ENCODE data around the gene STT3A.

DNA sequence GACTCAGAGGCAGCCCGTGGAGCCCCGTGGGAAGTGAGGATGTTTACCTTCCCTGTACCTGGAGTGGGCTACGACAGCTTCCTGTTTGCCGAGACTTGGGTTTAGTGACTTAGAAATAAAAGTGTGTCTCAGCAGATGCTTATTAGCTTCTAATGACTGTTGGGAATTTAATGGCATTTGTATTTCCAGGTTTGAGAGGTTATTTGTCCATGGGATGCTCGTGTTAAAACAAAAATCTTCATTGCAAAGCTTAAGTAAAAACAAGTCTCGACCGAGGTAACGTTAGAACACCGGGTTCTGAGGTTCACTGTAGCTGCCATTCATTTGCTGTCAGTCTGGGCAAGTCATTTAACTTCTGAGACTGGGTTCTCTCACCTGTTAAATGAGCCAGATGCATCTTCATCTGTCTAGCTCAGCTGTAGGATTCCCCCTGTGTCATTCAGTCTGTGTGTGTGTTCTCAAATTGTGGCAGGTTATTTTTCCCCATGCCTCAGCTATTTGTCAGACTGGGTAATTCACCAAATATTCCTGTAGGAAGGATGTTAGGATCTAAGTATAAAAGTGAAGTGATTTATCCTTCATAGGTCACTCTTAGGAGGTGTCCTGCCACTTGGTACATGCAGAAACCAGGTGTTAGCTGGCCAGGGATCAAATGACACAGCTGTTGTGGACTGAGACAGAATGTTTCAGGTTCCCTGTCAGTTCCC, 22.6 kb upstream of the STT3A start:
- no peak for TF ChIP-seq POLR2AphosphoS5 (IDR thresholded peaks at IDR 0.05; ENCODE audit: low read depth)
- TF ChIP-seq EZH2 (IDR thresholded peaks at IDR 0.05; ENCODE audit: low read depth, unreplicated experiment): no peak
- TF ChIP-seq, protein P1, sequence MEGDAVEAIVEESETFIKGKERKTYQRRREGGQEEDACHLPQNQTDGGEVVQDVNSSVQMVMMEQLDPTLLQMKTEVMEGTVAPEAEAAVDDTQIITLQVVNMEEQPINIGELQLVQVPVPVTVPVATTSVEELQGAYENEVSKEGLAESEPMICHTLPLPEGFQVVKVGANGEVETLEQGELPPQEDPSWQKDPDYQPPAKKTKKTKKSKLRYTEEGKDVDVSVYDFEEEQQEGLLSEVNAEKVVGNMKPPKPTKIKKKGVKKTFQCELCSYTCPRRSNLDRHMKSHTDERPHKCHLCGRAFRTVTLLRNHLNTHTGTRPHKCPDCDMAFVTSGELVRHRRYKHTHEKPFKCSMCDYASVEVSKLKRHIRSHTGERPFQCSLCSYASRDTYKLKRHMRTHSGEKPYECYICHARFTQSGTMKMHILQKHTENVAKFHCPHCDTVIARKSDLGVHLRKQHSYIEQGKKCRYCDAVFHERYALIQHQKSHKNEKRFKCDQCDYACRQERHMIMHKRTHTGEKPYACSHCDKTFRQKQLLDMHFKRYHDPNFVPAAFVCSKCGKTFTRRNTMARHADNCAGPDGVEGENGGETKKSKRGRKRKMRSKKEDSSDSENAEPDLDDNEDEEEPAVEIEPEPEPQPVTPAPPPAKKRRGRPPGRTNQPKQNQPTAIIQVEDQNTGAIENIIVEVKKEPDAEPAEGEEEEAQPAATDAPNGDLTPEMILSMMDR (conservative IDR thresholded peaks at IDR 0.05; ENCODE audit: low read depth in 2 of 2): no peak
- no peak for TF ChIP-seq EZH2phosphoT487 (IDR thresholded peaks at IDR 0.05; ENCODE audit: unreplicated experiment)
- TF ChIP-seq, protein P2, sequence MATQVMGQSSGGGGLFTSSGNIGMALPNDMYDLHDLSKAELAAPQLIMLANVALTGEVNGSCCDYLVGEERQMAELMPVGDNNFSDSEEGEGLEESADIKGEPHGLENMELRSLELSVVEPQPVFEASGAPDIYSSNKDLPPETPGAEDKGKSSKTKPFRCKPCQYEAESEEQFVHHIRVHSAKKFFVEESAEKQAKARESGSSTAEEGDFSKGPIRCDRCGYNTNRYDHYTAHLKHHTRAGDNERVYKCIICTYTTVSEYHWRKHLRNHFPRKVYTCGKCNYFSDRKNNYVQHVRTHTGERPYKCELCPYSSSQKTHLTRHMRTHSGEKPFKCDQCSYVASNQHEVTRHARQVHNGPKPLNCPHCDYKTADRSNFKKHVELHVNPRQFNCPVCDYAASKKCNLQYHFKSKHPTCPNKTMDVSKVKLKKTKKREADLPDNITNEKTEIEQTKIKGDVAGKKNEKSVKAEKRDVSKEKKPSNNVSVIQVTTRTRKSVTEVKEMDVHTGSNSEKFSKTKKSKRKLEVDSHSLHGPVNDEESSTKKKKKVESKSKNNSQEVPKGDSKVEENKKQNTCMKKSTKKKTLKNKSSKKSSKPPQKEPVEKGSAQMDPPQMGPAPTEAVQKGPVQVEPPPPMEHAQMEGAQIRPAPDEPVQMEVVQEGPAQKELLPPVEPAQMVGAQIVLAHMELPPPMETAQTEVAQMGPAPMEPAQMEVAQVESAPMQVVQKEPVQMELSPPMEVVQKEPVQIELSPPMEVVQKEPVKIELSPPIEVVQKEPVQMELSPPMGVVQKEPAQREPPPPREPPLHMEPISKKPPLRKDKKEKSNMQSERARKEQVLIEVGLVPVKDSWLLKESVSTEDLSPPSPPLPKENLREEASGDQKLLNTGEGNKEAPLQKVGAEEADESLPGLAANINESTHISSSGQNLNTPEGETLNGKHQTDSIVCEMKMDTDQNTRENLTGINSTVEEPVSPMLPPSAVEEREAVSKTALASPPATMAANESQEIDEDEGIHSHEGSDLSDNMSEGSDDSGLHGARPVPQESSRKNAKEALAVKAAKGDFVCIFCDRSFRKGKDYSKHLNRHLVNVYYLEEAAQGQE (IDR thresholded peaks at IDR 0.05; ENCODE audit: unreplicated experiment): no peak
- no peak for TF ChIP-seq JUNB (IDR thresholded peaks at IDR 0.05; ENCODE audit: unreplicated experiment)
- TF ChIP-seq CREB1 (CRISPR knock-in tag; IDR thresholded peaks at IDR 0.05; ENCODE audit: low read depth): no peak
- TF ChIP-seq, protein P3, sequence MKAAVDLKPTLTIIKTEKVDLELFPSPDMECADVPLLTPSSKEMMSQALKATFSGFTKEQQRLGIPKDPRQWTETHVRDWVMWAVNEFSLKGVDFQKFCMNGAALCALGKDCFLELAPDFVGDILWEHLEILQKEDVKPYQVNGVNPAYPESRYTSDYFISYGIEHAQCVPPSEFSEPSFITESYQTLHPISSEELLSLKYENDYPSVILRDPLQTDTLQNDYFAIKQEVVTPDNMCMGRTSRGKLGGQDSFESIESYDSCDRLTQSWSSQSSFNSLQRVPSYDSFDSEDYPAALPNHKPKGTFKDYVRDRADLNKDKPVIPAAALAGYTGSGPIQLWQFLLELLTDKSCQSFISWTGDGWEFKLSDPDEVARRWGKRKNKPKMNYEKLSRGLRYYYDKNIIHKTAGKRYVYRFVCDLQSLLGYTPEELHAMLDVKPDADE (IDR thresholded peaks at IDR 0.05): no peak

Measured in GM23338 (cell line).